ENCODE measurements around the gene NRIP2.

The NRIP2 gene

DNA sequence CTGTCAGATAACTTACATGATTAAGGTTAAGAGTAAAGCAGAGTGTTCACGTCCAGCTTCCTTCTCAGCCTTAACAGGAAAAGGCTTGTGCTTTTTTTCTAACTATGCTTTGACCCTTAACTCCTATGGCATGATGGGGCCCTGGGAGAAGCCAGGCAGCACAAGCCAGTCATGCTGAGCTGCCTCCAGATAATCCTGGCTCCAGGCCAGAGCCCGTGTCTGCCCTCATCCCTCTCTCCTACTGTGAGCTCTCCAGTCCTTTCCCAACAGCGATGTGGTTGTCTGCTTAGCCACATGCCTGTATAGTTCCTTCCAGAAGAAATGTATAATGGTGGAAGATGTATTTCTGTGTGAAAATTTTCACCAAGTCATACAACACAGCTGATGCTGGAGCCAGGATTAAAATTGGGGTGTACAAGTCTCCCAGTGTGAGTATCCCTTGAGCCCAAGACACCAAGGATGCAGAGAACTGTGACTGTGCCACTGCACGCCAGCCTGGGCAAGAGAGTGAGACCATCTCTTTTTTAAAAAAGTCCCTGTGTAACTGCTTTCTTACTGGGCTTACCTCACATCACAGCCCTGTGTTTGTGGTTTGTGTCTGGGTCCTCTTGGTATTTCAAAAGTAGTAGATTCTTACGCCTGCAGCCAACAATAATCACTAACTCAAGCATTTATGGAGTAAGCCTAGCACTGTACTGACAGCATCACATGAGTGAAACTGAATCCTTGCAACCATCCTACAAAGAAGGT is 30.3 kb downstream of the NRIP2 start:
- peak; percentile 53 for DNase-seq

- DNase-seq = no peak
These were observed 31.0 kb downstream of the NRIP2 start for GRCh38 chr12:2803635-2804392.

GRCh38 chr12:2801044-2801783 is 33.6 kb downstream of the NRIP2 start:
- DNase-seq = no peak

GRCh38 chr12:2800046-2800570 is 34.7 kb downstream of the NRIP2 start:
- DNase-seq = no peak

- DNase-seq = no peak
These were observed 37.0 kb downstream of the NRIP2 start for GRCh38 chr12:2797721-2798418.

DNA sequence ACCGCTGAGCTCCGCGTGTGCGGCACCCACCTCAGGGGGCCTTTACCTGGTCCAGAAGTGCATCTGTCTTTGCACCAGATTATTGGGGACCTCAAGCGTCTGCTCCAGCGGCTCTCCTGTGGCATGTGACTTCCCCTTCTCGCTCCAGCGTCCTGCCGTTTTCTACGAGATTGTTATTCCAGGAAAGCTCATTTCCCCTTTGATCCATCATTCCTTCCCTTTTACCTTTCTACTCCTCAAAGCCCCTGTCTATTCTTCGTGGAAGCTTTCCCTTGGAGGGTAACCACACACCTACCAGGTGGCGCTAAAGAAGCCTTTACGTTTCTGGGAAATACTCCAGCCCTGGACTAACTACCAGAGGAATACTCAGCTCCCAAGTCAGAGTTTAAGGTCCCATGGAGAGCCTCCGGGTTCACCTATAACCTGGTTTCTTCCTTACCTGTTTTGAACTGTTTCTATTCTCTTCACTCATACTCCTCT is 38.6 kb downstream of the NRIP2 start:
- no peak for DNase-seq

DNA sequence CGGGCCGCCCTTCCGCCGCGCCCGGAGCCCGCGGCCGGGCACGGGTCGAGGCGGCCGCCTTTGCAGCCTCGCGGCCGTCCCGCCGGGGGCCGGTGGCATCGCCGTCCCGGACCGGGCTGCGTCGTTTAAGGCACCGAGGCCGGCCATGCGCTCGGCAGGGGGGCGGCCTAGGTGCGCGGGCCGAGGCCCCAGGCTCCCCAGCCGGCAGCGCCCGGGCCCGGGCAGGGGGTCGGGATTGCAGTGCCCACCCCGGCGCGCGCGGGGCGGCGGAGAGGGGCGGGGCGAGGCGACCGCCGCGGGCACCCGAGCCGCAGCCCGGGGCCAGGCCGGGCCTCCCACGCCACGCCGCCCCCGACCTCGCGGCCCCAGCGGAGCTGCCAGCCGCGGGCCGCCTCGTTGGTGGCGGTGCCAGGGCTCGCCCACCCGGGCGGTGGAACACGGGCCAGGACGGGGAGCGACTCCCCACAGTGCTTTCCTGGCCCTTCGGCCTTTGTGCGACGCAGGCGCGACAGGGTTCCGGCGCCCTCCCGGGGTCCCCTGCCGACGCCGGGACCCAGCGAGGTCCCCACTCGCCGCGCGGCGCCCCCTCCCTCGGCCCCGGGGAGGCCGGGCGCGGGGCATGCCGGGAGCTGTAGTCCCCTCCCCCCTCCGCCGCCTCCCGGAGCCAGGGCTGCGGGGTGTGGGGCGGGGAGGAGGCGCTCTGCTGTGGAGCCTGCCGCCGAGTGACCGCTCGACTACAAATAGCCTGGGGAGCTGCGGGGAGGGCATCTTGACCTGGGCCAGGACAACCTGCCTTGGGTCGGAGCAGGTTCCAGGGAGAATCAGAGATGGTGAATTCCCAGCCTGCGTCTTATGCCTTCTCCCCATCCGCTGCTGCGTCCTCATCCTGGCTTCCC is 39.3 kb downstream of the NRIP2 start:
- DNase-seq = peak; percentile 77

GRCh38 chr12:2794736-2795289 is 40.0 kb downstream of the NRIP2 start, which contains the start of gene FKBP4:
TSS of gene FKBP4 (plus strand) at chr12:2794970. CDS start at chr12:2795140, 170 bp downstream.
- peak; percentile 87 for DNase-seq

- no peak for DNase-seq
These were observed 40.6 kb downstream of the NRIP2 start for GRCh38 chr12:2794191-2794735.

GRCh38 chr12:2793561-2793960 is 41.3 kb downstream of the NRIP2 start:
- DNase-seq = no peak

DNA sequence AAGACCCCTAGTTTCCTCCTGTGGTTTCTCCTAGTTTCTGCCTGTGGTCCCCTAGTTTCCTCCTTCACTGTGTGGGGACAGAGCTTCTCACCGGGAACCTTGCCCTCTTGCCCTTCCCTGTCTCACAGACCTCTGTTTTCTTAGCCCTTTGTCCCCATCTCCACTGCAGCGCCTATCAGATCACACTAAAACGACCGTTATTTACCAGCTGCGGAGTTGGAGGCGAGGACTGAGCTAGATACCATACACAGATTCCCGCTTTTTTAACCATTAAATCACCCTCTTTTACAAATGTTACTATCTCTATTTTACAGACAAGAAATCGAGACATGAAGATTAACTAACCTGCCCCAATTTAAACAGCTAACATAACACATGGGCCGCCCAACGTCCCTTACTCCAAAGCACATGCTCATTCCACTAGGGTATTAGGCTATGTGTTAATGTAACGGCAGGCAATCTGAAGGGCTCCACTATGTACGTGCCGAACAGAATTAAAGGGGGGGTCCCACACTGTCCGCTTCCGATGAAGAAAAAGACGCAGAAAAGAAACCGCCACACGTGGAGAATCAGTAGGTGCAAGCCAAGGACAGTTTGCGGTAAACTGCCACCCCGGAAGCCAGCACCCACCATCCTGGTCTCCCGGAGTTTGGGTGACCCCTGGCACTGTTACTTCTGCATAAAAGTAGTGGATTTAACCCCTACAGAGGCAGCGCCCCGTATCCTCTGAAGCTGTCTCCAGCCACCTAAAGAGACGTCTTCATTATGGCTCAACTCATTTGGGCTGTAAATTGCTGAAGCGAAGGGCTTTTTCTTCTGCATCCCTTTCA is 41.9 kb downstream of the NRIP2 start:
- no peak for DNase-seq

GRCh38 chr12:2791089-2791488 is 43.7 kb downstream of the NRIP2 start:
- DNase-seq = no peak

GRCh38 chr12:2785017-2785416 is 49.8 kb downstream of the NRIP2 start:
- peak; percentile 6 for DNase-seq

DNA sequence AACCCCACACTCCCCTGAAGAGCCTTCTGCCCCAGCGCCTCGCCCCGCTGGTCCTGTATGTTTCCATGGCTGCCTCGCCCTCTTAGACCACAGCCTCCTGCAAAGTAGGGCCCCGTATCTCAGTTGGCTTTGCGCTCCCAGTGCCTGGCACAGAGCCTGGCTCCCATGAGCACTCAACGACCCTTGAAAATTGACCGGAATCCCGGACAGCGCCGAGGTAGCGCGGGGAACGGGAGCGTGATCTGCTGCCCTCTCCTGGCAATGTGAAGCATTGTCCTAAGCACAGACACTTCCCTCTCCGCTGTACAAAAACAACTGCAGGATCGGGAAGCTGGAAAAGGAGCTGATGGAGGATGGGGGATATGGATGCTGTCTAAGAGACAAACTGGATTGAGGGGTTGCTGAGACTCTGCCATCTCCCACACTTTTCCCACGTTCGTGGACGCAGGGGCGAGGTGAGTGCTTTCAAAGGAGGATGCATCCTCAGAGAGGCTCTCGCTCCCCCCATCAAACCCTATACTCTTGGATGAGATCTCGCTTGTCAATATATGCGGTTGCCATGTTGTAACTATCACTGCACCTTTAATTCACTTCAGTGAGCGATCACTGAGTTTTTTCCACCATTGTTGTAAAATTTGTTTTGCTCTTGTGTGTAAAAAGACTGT is 50.8 kb downstream of the NRIP2 start:
- DNase-seq = peak; percentile 71

DNA sequence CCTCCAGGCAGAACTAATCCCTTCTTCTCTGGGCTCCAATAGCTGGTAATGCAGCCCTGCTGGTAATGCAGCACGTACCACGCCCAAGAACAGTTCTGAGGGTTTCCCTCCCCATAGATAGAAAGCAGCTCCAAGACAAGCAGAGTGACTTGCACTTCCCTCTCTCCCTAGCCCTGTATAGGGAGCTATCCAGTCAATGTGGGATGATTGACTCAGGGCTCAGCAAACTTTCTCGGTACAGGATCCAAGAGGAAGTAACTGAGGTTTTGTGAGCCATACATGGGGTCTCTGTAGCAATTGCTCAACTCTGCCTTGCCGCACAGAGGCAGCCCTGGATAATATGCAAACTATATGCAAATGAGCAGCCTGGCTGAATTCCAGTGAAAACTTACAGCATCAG is 55.6 kb downstream of the NRIP2 start:
- DNase-seq = no peak

- DNase-seq = no peak
These were observed 58.6 kb downstream of the NRIP2 start for GRCh38 chr12:2776129-2776806.

GRCh38 chr12:2775431-2775830 is 59.4 kb downstream of the NRIP2 start:
- no peak for DNase-seq

All from NCI-H345 (cell line).